H9 (cell line): ENCODE measurements around the gene CCDC137. TPM values are rescaled to one million over a fixed set of nuclear protein-coding genes. Genes with fewer than 3 reads are reported as not detected.
A peak's percentile ranks its signal among the peaks of the same experiment; 100 is the strongest.

Experiments
- DNase-seq: peaks from one replicate; pipeline ENCODE4 v3.0.0-alpha.2; 2017
- H2AFZ ChIP-seq: one replicate; pipeline ENCODE4 v1.6.1; 2013; ENCODE audit warnings: mild to moderate bottlenecking, low read length, control low read depth, moderate library complexity
- H2AK5ac ChIP-seq: 2 replicates; pipeline ENCODE4 v1.6.1; 2013; ENCODE audit warnings: low read length, control low read depth, mixed read lengths; ENCODE audit not compliant: insufficient read length
- H2BK120ac ChIP-seq: one replicate; pipeline ENCODE4 v1.6.1; 2013; ENCODE audit warnings: low read depth, mild to moderate bottlenecking, low read length, control low read depth, inconsistent platforms; ENCODE audit not compliant: poor library complexity, severe bottlenecking
- H2BK12ac ChIP-seq: 2 replicates; pipeline ENCODE4 v1.6.1; 2013; ENCODE audit warnings: low read length, control low read depth, mixed read lengths, low read depth; ENCODE audit not compliant: insufficient read length
- H2BK15ac ChIP-seq: 2 replicates; pipeline ENCODE4 v1.6.1; 2013; ENCODE audit warnings: low read depth, low read length, control low read depth
- H2BK20ac ChIP-seq: one replicate; pipeline ENCODE4 v1.6.1; 2013; ENCODE audit warnings: low read depth, mild to moderate bottlenecking, low read length, control low read depth, inconsistent platforms; ENCODE audit not compliant: poor library complexity, severe bottlenecking
- H2BK5ac ChIP-seq: 2 replicates; pipeline ENCODE4 v1.6.1; 2013; ENCODE audit warnings: low read length, control low read depth, mixed read lengths; ENCODE audit not compliant: insufficient read length
- H3K14ac ChIP-seq: 2 replicates; pipeline ENCODE4 v1.6.1; 2013; ENCODE audit warnings: low read length, control low read depth; ENCODE audit not compliant: insufficient read depth
- H3K18ac ChIP-seq: 2 replicates; pipeline ENCODE4 v1.6.1; 2013; ENCODE audit warnings: low read depth, mild to moderate bottlenecking, mixed read lengths, low read length, control low read depth; ENCODE audit not compliant: insufficient read length
- H3K23ac ChIP-seq: 2 replicates; pipeline ENCODE4 v1.6.1; 2013; ENCODE audit warnings: low read length, control low read depth, mixed read lengths, low read depth; ENCODE audit not compliant: insufficient read length
- H3K23me2 ChIP-seq: 2 replicates; pipeline ENCODE4 v1.6.1; 2013; ENCODE audit warnings: low read depth, mild to moderate bottlenecking, mixed read lengths, low read length, control low read depth; ENCODE audit not compliant: insufficient read length, poor library complexity, severe bottlenecking
- H3K27ac ChIP-seq: 2 replicates; pipeline ENCODE4 v1.5.1; 2013; ENCODE audit warnings: low read length, control low read depth, mixed read lengths, low read depth; ENCODE audit not compliant: insufficient read length
- H3K27me3 ChIP-seq: 2 replicates; pipeline ENCODE4 v1.6.1; 2013; ENCODE audit warnings: low read length, control low read depth, inconsistent platforms; ENCODE audit not compliant: insufficient read depth
- H3K4ac ChIP-seq: 2 replicates; pipeline ENCODE4 v1.6.1; 2013; ENCODE audit warnings: low read depth, mild to moderate bottlenecking, control low read depth, inconsistent platforms, low read length, moderate library complexity
- H3K4me1 ChIP-seq: 2 replicates; pipeline ENCODE4 v1.6.1; 2013; ENCODE audit warnings: low read length, control low read depth, inconsistent platforms; ENCODE audit not compliant: insufficient read depth
- H3K4me2 ChIP-seq: 2 replicates; pipeline ENCODE4 v1.6.1; 2013; ENCODE audit warnings: low read length, control low read depth, mixed read lengths; ENCODE audit not compliant: insufficient read length, insufficient read depth
- H3K56ac ChIP-seq: 2 replicates; pipeline ENCODE4 v1.6.1; 2013; ENCODE audit warnings: low read depth, mild to moderate bottlenecking, mixed read lengths, low read length, control low read depth; ENCODE audit not compliant: insufficient read length
- H3K79me1 ChIP-seq: 2 replicates; pipeline ENCODE4 v1.6.1; 2013; ENCODE audit warnings: low read depth, mild to moderate bottlenecking, moderate library complexity, low read length, control low read depth, inconsistent platforms; ENCODE audit not compliant: insufficient read depth, poor library complexity, severe bottlenecking
- H3K79me2 ChIP-seq: 2 replicates; pipeline ENCODE4 v1.6.1; 2013; ENCODE audit warnings: low read length, control low read depth, inconsistent platforms; ENCODE audit not compliant: insufficient read depth
- H3K9ac ChIP-seq: 2 replicates; pipeline ENCODE4 v1.6.1; 2013; ENCODE audit warnings: low read length, control low read depth, mixed read lengths; ENCODE audit not compliant: insufficient read length; ENCODE audit errors: extremely low read depth
- H3K9me3 ChIP-seq: one replicate; pipeline ENCODE4 v1.6.1; 2013; ENCODE audit warnings: low read depth, low read length, inconsistent platforms; ENCODE audit not compliant: control insufficient read depth
- H3T11ph ChIP-seq: one replicate; pipeline ENCODE4 v1.6.1; 2013; ENCODE audit warnings: mild to moderate bottlenecking, low read length, control low read depth, inconsistent platforms
- H4K20me1 ChIP-seq: one replicate; pipeline ENCODE4 v1.6.1; 2013; ENCODE audit not compliant: control insufficient read depth, insufficient read length, insufficient read depth
- H4K5ac ChIP-seq: 2 replicates; pipeline ENCODE4 v1.6.1; 2013; ENCODE audit warnings: low read depth, mild to moderate bottlenecking, mixed read lengths, low read length, control low read depth; ENCODE audit not compliant: insufficient read length
- H4K8ac ChIP-seq: replicated peaks from 2 replicates; pipeline ENCODE4 v1.6.1; 2013; ENCODE audit warnings: low read length, control low read depth, mixed read lengths, low read depth; ENCODE audit not compliant: insufficient read length
- H4K91ac ChIP-seq: 2 replicates; pipeline ENCODE4 v1.6.1; 2013; ENCODE audit warnings: low read depth, mild to moderate bottlenecking, moderate library complexity, mixed read lengths, low read length, control low read depth; ENCODE audit not compliant: insufficient read length
- H3K27ac Mint-ChIP-seq, 3 experiments: 2 replicates in 2 of 3; 3 replicates in 1 of 3; pipeline ENCODE4 v1.8.0; 2020 to 2021; ENCODE audit warnings: mixed read lengths in 3 of 3, mild to moderate bottlenecking in 1 of 3, moderate library complexity in 1 of 3
- H3K27me3 Mint-ChIP-seq: 2 replicates; pipeline ENCODE4 v1.8.0; 2021; ENCODE audit warnings: low read depth, mild to moderate bottlenecking, moderate library complexity, mixed read lengths
- H3K36me3 Mint-ChIP-seq, 3 experiments: 2 replicates in 2 of 3; 3 replicates in 1 of 3; pipeline ENCODE4 v1.8.0; 2020 to 2021; ENCODE audit warnings: low read depth in 3 of 3, mixed read lengths in 3 of 3; ENCODE audit not compliant: insufficient read depth in 1 of 3
- H3K4me1 Mint-ChIP-seq, 2 experiments: 2 replicates each; pipeline ENCODE4 v1.8.0; 2020; ENCODE audit warnings: mixed read lengths in 2 of 2
- H3K4me3 Mint-ChIP-seq, 2 experiments: 2 replicates in 1 of 2; 3 replicates in 1 of 2; pipeline ENCODE4 v1.8.0; 2020 to 2021; ENCODE audit warnings: mild to moderate bottlenecking in 2 of 2, mixed read lengths in 2 of 2, moderate library complexity in 1 of 2
- H3K9me3 Mint-ChIP-seq, 2 experiments: 2 replicates in 1 of 2; 3 replicates in 1 of 2; pipeline ENCODE4 v1.8.0; 2020; ENCODE audit warnings: mild to moderate bottlenecking in 2 of 2, mixed read lengths in 2 of 2, moderate library complexity in 1 of 2
- CTCF ChIP-seq: fragments of 200-600 bp; sonication (generic); conservative IDR thresholded peaks from 3 replicates; pipeline ENCODE4 v1.8.0; 2021; ENCODE audit warnings: antibody characterized with exemption, mild to moderate bottlenecking
- WGBS: extraction: QIAGEN DNeasy Blood & Tissue Kit; methylation state at CpG from one replicate; pipeline ENCODE4 v1.1.7; 2013; ENCODE audit warnings: missing lambda C conversion rate, low lambda C conversion rate, mixed read lengths; ENCODE audit not compliant: insufficient read length; ENCODE audit errors: extremely low coverage; 5-methylcytosine and 5-hydroxymethylcytosine counted together
- total RNA-seq: library from RNA; stranded (reverse); gene quantifications from 2 replicates; pipeline ENCODE4 v1.2.1, GENCODE V29; 2021

The CCDC137 gene
- total RNA-seq, 1 experiment from 2014 or later = 60.8 TPM

DNA sequence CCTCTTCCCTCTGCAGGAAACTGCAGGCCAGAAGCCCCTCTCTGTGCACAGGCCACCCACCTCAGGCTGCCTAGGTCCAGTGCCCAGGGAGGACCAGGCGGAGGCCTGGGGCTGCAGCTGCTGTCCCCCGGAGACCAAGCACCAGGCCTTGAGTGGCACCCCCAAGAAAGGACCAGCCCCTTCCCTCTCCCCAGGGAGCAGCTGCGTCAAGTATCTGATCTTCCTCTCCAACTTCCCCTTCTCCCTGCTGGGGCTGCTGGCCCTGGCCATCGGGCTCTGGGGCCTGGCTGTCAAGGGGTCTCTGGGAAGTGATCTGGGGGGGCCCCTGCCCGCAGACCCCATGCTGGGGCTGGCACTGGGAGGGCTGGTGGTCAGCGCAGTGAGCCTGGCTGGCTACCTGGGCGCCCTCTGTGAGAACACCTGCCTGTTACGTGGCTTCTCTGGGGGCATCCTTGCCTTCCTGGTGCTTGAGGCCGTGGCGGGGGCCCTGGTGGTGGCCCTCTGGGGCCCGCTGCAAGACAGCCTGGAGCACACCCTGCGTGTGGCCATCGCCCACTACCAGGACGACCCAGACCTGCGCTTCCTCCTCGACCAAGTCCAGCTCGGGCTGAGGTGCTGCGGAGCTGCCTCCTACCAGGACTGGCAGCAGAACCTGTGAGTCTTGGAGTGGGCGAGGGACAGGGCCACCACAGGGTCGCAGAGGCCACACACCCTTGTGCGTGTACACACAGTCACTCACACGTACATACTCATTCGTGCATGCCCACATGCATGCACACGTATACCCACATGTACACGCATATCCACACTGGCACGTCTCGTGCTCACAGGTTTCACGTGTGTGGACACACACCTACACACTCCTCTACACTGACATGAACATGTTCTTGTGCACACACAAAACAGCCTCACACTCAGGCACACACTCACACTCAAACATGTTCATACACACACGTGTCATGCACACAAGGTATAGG lies 21.3 kb upstream of the CCDC137 start:
- H4K5ac ChIP-seq = no peak overlapping the region
- no peak overlapping the region for H4K91ac ChIP-seq
- no peaks in the 10 kb centered on the region for H3K79me2 ChIP-seq
- H3K4me1 ChIP-seq = no peaks in the 10 kb centered on the region
- Mint-ChIP-seq H3K27me3 (no peaks in the 10 kb centered on the region; the same call in 1 of the 2 replicates), H3K9me3 (no peaks in the 10 kb centered on the region; a peak in 1 of 5 replicates), H3K4me3 (no peak overlapping the region), H3K4me1 (peaks cover 3 to 4% of the 10 kb centered on the region in 2 experiments; a peak in 2 of 4 replicates), H3K27ac (peak overlapping the region in 1 of 3 experiments; percentile 91; a peak in 2 of 7 replicates), H3K36me3 (no peaks in the 10 kb centered on the region)
- H4K20me1 ChIP-seq = no peaks in the 10 kb centered on the region
- H4K8ac ChIP-seq = no peak overlapping the region
- no peak overlapping the region for H2BK15ac ChIP-seq
- no peaks in the 10 kb centered on the region for H3K9me3 ChIP-seq
- H2BK12ac ChIP-seq = no peak overlapping the region
- no peak overlapping the region for H3K4me2 ChIP-seq
- no peak overlapping the region for H3K56ac ChIP-seq
- no peak overlapping the region for H3K9ac ChIP-seq
- no peak overlapping the region for H3K4ac ChIP-seq
- no peak overlapping the region for H2BK5ac ChIP-seq
- H3K79me1 ChIP-seq = no peaks in the 10 kb centered on the region
- no peaks in the 10 kb centered on the region for H3K23me2 ChIP-seq
- no peak overlapping the region for H3T11ph ChIP-seq
- H3K27ac ChIP-seq = no peak overlapping the region
- no peak overlapping the region for H2AFZ ChIP-seq
- no peak overlapping the region for H3K18ac ChIP-seq
- no peak overlapping the region for H2BK120ac ChIP-seq
- no peak for DNase-seq
- WGBS = no CpG with 5 or more reads among the region's 29 CpGs
- no peaks in the 10 kb centered on the region; the same call in 1 of the 2 replicates for H3K27me3 ChIP-seq
- H3K14ac ChIP-seq = no peak overlapping the region
- no peak overlapping the region for H2BK20ac ChIP-seq
- H3K23ac ChIP-seq = no peak overlapping the region
- no peak overlapping the region for H2AK5ac ChIP-seq
- no peak for TF ChIP-seq CTCF
